Activated CD8-positive, alpha-beta T cell treated with anti-CD3 and anti-CD28 coated beads, Interleukin-2, amount 10 ng/mL, durations not matched to agents 7 days and 5 days (primary cell): ENCODE results near the gene COL28A1. TPM values are rescaled to one million over a fixed set of nuclear protein-coding genes. Genes with fewer than 3 reads are reported as not detected.

ENCODE experiments used
- ATAC-seq: fragments of 150-1000 bp; cut with Tn5 transposase; one replicate; pipeline ENCODE4 v1.10.0; 2021; ENCODE audit warnings: moderate library complexity
- CTCF ChIA-PET: fragments of 350-600 bp; sonication (Branson Sonifier 250); formaldehyde crosslinking; loops from one replicate; lab custom pipeline; 2021; ENCODE audit warnings: antibody characterized with exemption; lab: Charles Lee
- POLR2A ChIA-PET: fragments of 350-600 bp; sonication (Branson Sonifier 250); formaldehyde crosslinking; loops from one replicate; lab custom pipeline; 2021; ENCODE audit warnings: antibody characterized with exemption; lab: Charles Lee
- DNase-seq: peaks from one replicate; pipeline ENCODE4 v3.0.0-alpha.2; 2020
- H3K27ac Mint-ChIP-seq: one replicate; pipeline ENCODE4 v1.8.0; 2021; ENCODE audit warnings: mild to moderate bottlenecking, mixed read lengths
- H3K27me3 Mint-ChIP-seq: one replicate; pipeline ENCODE4 v1.8.0; 2021; ENCODE audit warnings: low read depth, mixed read lengths
- H3K36me3 Mint-ChIP-seq: one replicate; pipeline ENCODE4 v1.8.0; 2021; ENCODE audit warnings: low read depth, mixed read lengths
- H3K4me1 Mint-ChIP-seq: one replicate; pipeline ENCODE4 v1.8.0; 2021; ENCODE audit warnings: low read depth, mixed read lengths
- H3K4me3 Mint-ChIP-seq: one replicate; pipeline ENCODE4 v1.8.0; 2021; ENCODE audit warnings: mild to moderate bottlenecking, mixed read lengths
- H3K9me3 Mint-ChIP-seq: one replicate; pipeline ENCODE4 v1.8.0; 2022; ENCODE audit warnings: mixed read lengths; ENCODE audit not compliant: insufficient read depth
- total RNA-seq, 2 experiments: library from RNA; stranded (reverse); gene quantifications; one replicate each; pipeline ENCODE4 v1.2.3, GENCODE V29; 2021

Gene COL28A1
- total RNA-seq, 2 experiments from 2014 or later, result not detected

- Mint-ChIP-seq H3K4me3 (no peak overlapping the region), H3K4me1 (no peaks in the 10 kb centered on the region), H3K27ac (no peak overlapping the region), H3K27me3 (peaks cover 12% of the 10 kb centered on the region), H3K36me3 (peaks cover 2% of the 10 kb centered on the region), H3K9me3 (peaks cover 14% of the 10 kb centered on the region)
- DNase-seq (no peak), ATAC-seq (no peak)
- ChIA-PET CTCF (no interaction called here), POLR2A (no interaction called here)
Measured at GRCh38 chr7:7557252-7557651, 21.6 kb upstream of the COL28A1 start.

GRCh38 chr7:7556852-7557251 lies 21.2 kb upstream of the COL28A1 start:
- Mint-ChIP-seq H3K27ac (no peak overlapping the region), H3K4me3 (no peak overlapping the region), H3K36me3 (peaks cover 2% of the 10 kb centered on the region), H3K4me1 (no peaks in the 10 kb centered on the region), H3K27me3 (peaks cover 12% of the 10 kb centered on the region), H3K9me3 (peaks cover 14% of the 10 kb centered on the region)
- DNase-seq (no peak), ATAC-seq (no peak)
- ChIA-PET POLR2A (no interaction called here), CTCF (no interaction called here)

- no peak for ATAC-seq
Measured at GRCh38 chr7:7554649-7555575, 19.2 kb upstream of the COL28A1 start.

GRCh38 chr7:7554021-7554432 lies 18.4 kb upstream of the COL28A1 start:
- Mint-ChIP-seq H3K36me3 (peaks cover 2% of the 10 kb centered on the region), H3K4me1 (no peaks in the 10 kb centered on the region), H3K27ac (no peak overlapping the region), H3K9me3 (peaks cover 10% of the 10 kb centered on the region), H3K4me3 (no peak overlapping the region), H3K27me3 (peaks cover 7% of the 10 kb centered on the region)
- ChIA-PET CTCF (no interaction called here), POLR2A (no interaction called here)
- DNase-seq (no peak), ATAC-seq (no peak)

More at GRCh38 chr7:7554649-7555575, 19.2 kb upstream of the COL28A1 start:
- Mint-ChIP-seq H3K4me3 (no peak overlapping the region), H3K36me3 (peaks cover 2% of the 10 kb centered on the region), H3K27me3 (peaks cover 11% of the 10 kb centered on the region), H3K27ac (no peak overlapping the region), H3K4me1 (no peaks in the 10 kb centered on the region), H3K9me3 (peaks cover 14% of the 10 kb centered on the region)
- DNase-seq, result no peak
- ChIA-PET POLR2A (no interaction called here), CTCF (no interaction called here)

- H3K4me3 Mint-ChIP-seq, result no peak overlapping the region
- H3K27me3 Mint-ChIP-seq, result peaks cover 2% of the 10 kb centered on the region
- ChIA-PET CTCF (no interaction called here), POLR2A (no interaction called here)
- H3K27ac Mint-ChIP-seq, result no peak overlapping the region
- H3K9me3 Mint-ChIP-seq, result peaks cover 3% of the 10 kb centered on the region
- DNase-seq (no peak), ATAC-seq (no peak)
- H3K4me1 Mint-ChIP-seq, result no peaks in the 10 kb centered on the region
- H3K36me3 Mint-ChIP-seq, result peaks cover 2% of the 10 kb centered on the region
Measured at GRCh38 chr7:7553386-7553785, 17.7 kb upstream of the COL28A1 start.

GRCh38 chr7:7552199-7552598 lies 16.5 kb upstream of the COL28A1 start:
- Mint-ChIP-seq H3K27ac (no peak overlapping the region), H3K4me3 (no peak overlapping the region), H3K27me3 (no peaks in the 10 kb centered on the region), H3K36me3 (no peaks in the 10 kb centered on the region), H3K4me1 (no peaks in the 10 kb centered on the region), H3K9me3 (no peaks in the 10 kb centered on the region)
- ChIA-PET POLR2A (no interaction called here), CTCF (no interaction called here)
- ATAC-seq, result no peak
- DNase-seq, result no peak

- CTCF ChIA-PET, result interaction anchor here (1.2 to 1.7 kb wide), 2 partner anchors 445 to 666 kb away, joined by 3 to 4 read pairs; no protein-coding TSS in a partner anchor
- Mint-ChIP-seq H3K9me3 (no peaks in the 10 kb centered on the region), H3K36me3 (no peaks in the 10 kb centered on the region), H3K4me3 (no peak overlapping the region), H3K27me3 (no peaks in the 10 kb centered on the region), H3K27ac (no peak overlapping the region), H3K4me1 (no peaks in the 10 kb centered on the region)
- POLR2A ChIA-PET, result no interaction called here
- ATAC-seq (no peak), DNase-seq (no peak)
Measured at GRCh38 chr7:7550663-7551062, 15.0 kb upstream of the COL28A1 start.

GRCh38 chr7:7548407-7548806 lies 12.7 kb upstream of the COL28A1 start:
- Mint-ChIP-seq H3K27ac (no peak overlapping the region), H3K36me3 (no peaks in the 10 kb centered on the region), H3K27me3 (no peaks in the 10 kb centered on the region), H3K4me1 (no peaks in the 10 kb centered on the region), H3K4me3 (no peak overlapping the region), H3K9me3 (no peaks in the 10 kb centered on the region)
- POLR2A ChIA-PET, result no interaction called here
- ATAC-seq, result no peak
- CTCF ChIA-PET, result interaction anchor here (1.8 kb wide), 1 partner anchor 12 kb away, joined by 4 read pairs; no protein-coding TSS in a partner anchor
- no peak for DNase-seq

- ATAC-seq (no peak), DNase-seq (no peak)
- H3K4me3 Mint-ChIP-seq, result no peak overlapping the region
- H3K4me1 Mint-ChIP-seq, result no peaks in the 10 kb centered on the region
- H3K9me3 Mint-ChIP-seq, result no peaks in the 10 kb centered on the region
- H3K36me3 Mint-ChIP-seq, result no peaks in the 10 kb centered on the region
- ChIA-PET POLR2A (no interaction called here), CTCF (interaction anchor here (0.8 to 5.5 kb wide), 5 partner anchors 8 to 443 kb away, joined by 3 to 50 read pairs (median 4); no protein-coding TSS in a partner anchor)
- H3K27ac Mint-ChIP-seq, result no peak overlapping the region
- no peaks in the 10 kb centered on the region for H3K27me3 Mint-ChIP-seq
Measured at GRCh38 chr7:7542251-7542835, 6.7 kb upstream of the COL28A1 start.

- Mint-ChIP-seq H3K36me3 (no peaks in the 10 kb centered on the region), H3K4me3 (no peak overlapping the region), H3K4me1 (no peaks in the 10 kb centered on the region), H3K27me3 (peaks cover 4% of the 10 kb centered on the region), H3K27ac (no peak overlapping the region), H3K9me3 (no peaks in the 10 kb centered on the region)
- ChIA-PET POLR2A (no interaction called here), CTCF (interaction anchor here (1.4 to 5.5 kb wide), 2 partner anchors 365 to 436 kb away, joined by 3 to 50 read pairs; no protein-coding TSS in a partner anchor)
- no peak for DNase-seq
- ATAC-seq, result no peak
Measured at GRCh38 chr7:7539711-7540110, 4.0 kb upstream of the COL28A1 start.

GRCh38 chr7:7539152-7539551 lies 3.5 kb upstream of the COL28A1 start:
- Mint-ChIP-seq H3K4me3 (no peak overlapping the region), H3K27ac (no peak overlapping the region), H3K9me3 (no peaks in the 10 kb centered on the region), H3K27me3 (peaks cover 6% of the 10 kb centered on the region), H3K36me3 (no peaks in the 10 kb centered on the region), H3K4me1 (no peaks in the 10 kb centered on the region)
- CTCF ChIA-PET, result interaction anchor here (0.9 to 5.5 kb wide), 2 partner anchors 115 to 435 kb away, joined by 5 to 50 read pairs; no protein-coding TSS in a partner anchor
- ATAC-seq (no peak), DNase-seq (no peak)
- POLR2A ChIA-PET, result no interaction called here

GRCh38 chr7:7537711-7538110 lies 2.0 kb upstream of the COL28A1 start:
- DNase-seq (no peak), ATAC-seq (no peak)
- Mint-ChIP-seq H3K27ac (no peak overlapping the region), H3K27me3 (peaks cover 6% of the 10 kb centered on the region), H3K4me1 (no peaks in the 10 kb centered on the region), H3K4me3 (no peak overlapping the region), H3K36me3 (no peaks in the 10 kb centered on the region), H3K9me3 (no peaks in the 10 kb centered on the region)
- CTCF ChIA-PET, result interaction anchor here (5.5 kb wide), 1 partner anchor 434 kb away, joined by 50 read pairs; no protein-coding TSS in a partner anchor
- POLR2A ChIA-PET, result no interaction called here
